OCI-LY1 (cell line): ENCODE data around the gene MZF1.

Source experiments
- H2AFZ ChIP-seq: fragments of 200-600 bp; sonication (generic), shearing (Covaris generic); 2 replicates; pipeline ENCODE4 v1.6.0; 2014; ENCODE audit warnings: antibody characterized with exemption, mild to moderate bottlenecking, low read length
- H3F3A ChIP-seq: fragments of 200-600 bp; sonication (generic), shearing (Covaris generic); 2 replicates; pipeline ENCODE4 v1.6.0; 2014; ENCODE audit warnings: mild to moderate bottlenecking, antibody characterized with exemption, low read length, moderate library complexity; ENCODE audit not compliant: insufficient read depth
- H3K27ac ChIP-seq: fragments of 200-600 bp; sonication (generic); 2 replicates; pipeline ENCODE4 v1.5.1; 2014; ENCODE audit warnings: low read length, mixed run types, mild to moderate bottlenecking, low read depth; ENCODE audit not compliant: poor library complexity, severe bottlenecking
- H3K27me3 ChIP-seq: fragments of 200-600 bp; sonication (generic); 2 replicates; pipeline ENCODE4 v1.6.0; 2014; ENCODE audit warnings: antibody characterized with exemption, mild to moderate bottlenecking, low read length, moderate library complexity; ENCODE audit not compliant: insufficient read depth
- H3K36me3 ChIP-seq: fragments of 200-600 bp; sonication (generic); 2 replicates; pipeline ENCODE4 v1.6.1; 2014; ENCODE audit warnings: mild to moderate bottlenecking, antibody characterized with exemption, low read length, moderate library complexity, mixed read lengths; ENCODE audit not compliant: insufficient read depth
- H3K4me1 ChIP-seq: fragments of 200-600 bp; sonication (generic); 2 replicates; pipeline ENCODE4 v1.5.1; 2014; ENCODE audit warnings: mild to moderate bottlenecking, low read length, moderate library complexity; ENCODE audit not compliant: insufficient read depth, severe bottlenecking
- H3K4me2 ChIP-seq: fragments of 200-600 bp; sonication (generic), shearing (Covaris generic); 2 replicates; pipeline ENCODE4 v1.6.1; 2014; ENCODE audit warnings: low read length
- H3K4me3 ChIP-seq: fragments of 200-600 bp; sonication (generic); 2 replicates; pipeline ENCODE4 v1.5.1; 2014; ENCODE audit warnings: low read length, low read depth, mild to moderate bottlenecking, mixed read lengths; ENCODE audit not compliant: poor library complexity, severe bottlenecking
- H3K79me2 ChIP-seq: fragments of 200-600 bp; shearing (Covaris generic); 2 replicates; pipeline ENCODE4 v1.6.1; 2016; ENCODE audit warnings: mixed run types, low read length, mixed read lengths; ENCODE audit not compliant: insufficient read depth
- H3K9ac ChIP-seq: fragments of 200-600 bp; sonication (generic), shearing (Covaris generic); 2 replicates; pipeline ENCODE4 v1.6.1; 2014; ENCODE audit warnings: mild to moderate bottlenecking, low read length, mixed read lengths
- H3K9me2 ChIP-seq: fragments of 200-600 bp; sonication (generic), shearing (Covaris generic); 2 replicates; pipeline ENCODE4 v1.6.1; 2014; ENCODE audit warnings: low read depth, mild to moderate bottlenecking, low read length, mixed read lengths
- H3K9me3 ChIP-seq: fragments of 200-600 bp; shearing (Covaris generic); 2 replicates; pipeline ENCODE4 v1.6.1; 2014; ENCODE audit warnings: low read length, mixed read lengths
- H4K20me1 ChIP-seq: fragments of 200-600 bp; sonication (generic), shearing (Covaris generic); 2 replicates; pipeline ENCODE4 v1.6.0; 2016; ENCODE audit warnings: mild to moderate bottlenecking, low read length; ENCODE audit not compliant: insufficient read depth
- CTCF ChIP-seq: fragments of 200-600 bp; sonication (generic), shearing (Covaris generic); IDR thresholded peaks from 2 replicates; pipeline ENCODE4 v1.5.1; 2017; ENCODE audit warnings: mild to moderate bottlenecking, antibody characterized with exemption, low read length, moderate library complexity, mixed read lengths
- EZH2 ChIP-seq: fragments of 200-600 bp; sonication (generic), shearing (Covaris generic); IDR thresholded peaks from 2 replicates; pipeline ENCODE4 v1.8.0; 2017; ENCODE audit warnings: borderline replicate concordance, mixed run types, mild to moderate bottlenecking, antibody characterized with exemption, low read length, moderate library complexity, mixed read lengths

Gene MZF1

GRCh38 chr19:58538257-58539168 lies 34.6 kb downstream of the MZF1 start:
- no peaks in the 10 kb centered on the region for H4K20me1 ChIP-seq
- no peak overlapping the region; the same call in none of the 2 replicates for H2AFZ ChIP-seq
- no peaks in the 10 kb centered on the region for H3K27me3 ChIP-seq
- H3F3A ChIP-seq, result no peaks in the 10 kb centered on the region
- no peak overlapping the region for H3K27ac ChIP-seq
- H3K9me3 ChIP-seq, result no peaks in the 10 kb centered on the region
- TF ChIP-seq CTCF (no peak), EZH2 (no peak)
- H3K9me2 ChIP-seq, result no peaks in the 10 kb centered on the region
- H3K36me3 ChIP-seq, result no peaks in the 10 kb centered on the region
- no peaks in the 10 kb centered on the region for H3K79me2 ChIP-seq
- peaks cover 17% of the 10 kb centered on the region for H3K4me1 ChIP-seq
- H3K4me3 ChIP-seq, result peak overlapping the region; percentile 57
- peak overlapping the region; percentile 55 for H3K9ac ChIP-seq
- H3K4me2 ChIP-seq, result peak overlapping the region; percentile 79

- Histone ChIP-seq H3K27ac (no peak overlapping the region), H3K79me2 (no peaks in the 10 kb centered on the region), H3K9me3 (no peaks in the 10 kb centered on the region), H3K27me3 (no peaks in the 10 kb centered on the region), H3K36me3 (no peaks in the 10 kb centered on the region), H3K9me2 (no peaks in the 10 kb centered on the region), H3K4me2 (peak overlapping the region; percentile 79; the same call in 1 of the 2 replicates), H3K4me1 (peaks cover 15% of the 10 kb centered on the region), H3F3A (no peaks in the 10 kb centered on the region), H2AFZ (no peak overlapping the region), H3K4me3 (no peak overlapping the region), H4K20me1 (no peaks in the 10 kb centered on the region), H3K9ac (no peak overlapping the region)
- TF ChIP-seq CTCF (no peak), EZH2 (no peak)
These were observed 36.0 kb downstream of the MZF1 start for GRCh38 chr19:58536852-58537798.

GRCh38 chr19:58535857-58536256 lies 37.3 kb downstream of the MZF1 start:
- Histone ChIP-seq H3K9me3 (no peaks in the 10 kb centered on the region), H3K4me3 (no peak overlapping the region), H3K36me3 (no peaks in the 10 kb centered on the region), H3F3A (no peaks in the 10 kb centered on the region), H3K4me1 (peaks cover 15% of the 10 kb centered on the region), H3K27me3 (no peaks in the 10 kb centered on the region), H3K9ac (no peak overlapping the region), H2AFZ (no peak overlapping the region), H3K9me2 (no peaks in the 10 kb centered on the region), H3K79me2 (no peaks in the 10 kb centered on the region), H4K20me1 (no peaks in the 10 kb centered on the region), H3K4me2 (no peak overlapping the region), H3K27ac (no peak overlapping the region)
- no peak for TF ChIP-seq EZH2
- TF ChIP-seq CTCF, result no peak
